GM23338 (cell line): ENCODE data around the gene PPFIA1. TPM values are rescaled to one million over a fixed set of nuclear protein-coding genes. Genes with fewer than 3 reads are reported as not detected.
A peak's percentile ranks its signal among the peaks of the same experiment; 100 is the strongest.

ENCODE experiments used
- ATAC-seq: fragments of 200-7000 bp; cut with Tn5 transposase; 3 replicates; pipeline ENCODE4 v1.9.1; 2020
- DNase-seq: peaks from one replicate; pipeline ENCODE4 v3.0.0-alpha.2; 2015; ENCODE audit warnings: low spot score
- H2AFZ ChIP-seq: fragments of 200-600 bp; sonication (generic); 2 replicates; pipeline ENCODE4 v1.8.0; 2016; ENCODE audit warnings: antibody characterized with exemption, mild to moderate bottlenecking, moderate library complexity
- H3F3A ChIP-seq: fragments of 200-600 bp; sonication (generic); replicated peaks from 2 replicates; pipeline ENCODE4 v1.8.0; 2017; ENCODE audit warnings: antibody characterized with exemption, mixed run types, low read depth
- H3K27ac ChIP-seq: fragments of 200-600 bp; sonication (generic); 2 replicates; pipeline ENCODE4 v1.6.1; 2016; ENCODE audit warnings: low read depth
- H3K27me3 ChIP-seq: fragments of 200-600 bp; sonication (generic); 2 replicates; pipeline ENCODE4 v1.8.0; 2016; ENCODE audit warnings: mild to moderate bottlenecking, mixed run types, moderate library complexity; ENCODE audit not compliant: insufficient read depth
- H3K36me3 ChIP-seq: fragments of 200-600 bp; sonication (generic); 2 replicates; pipeline ENCODE4 v1.8.0; 2016; ENCODE audit warnings: mild to moderate bottlenecking; ENCODE audit not compliant: insufficient read depth
- H3K4me1 ChIP-seq: fragments of 200-600 bp; sonication (generic); 2 replicates; pipeline ENCODE4 v1.8.0; 2016; ENCODE audit warnings: mild to moderate bottlenecking, moderate library complexity; ENCODE audit not compliant: insufficient read depth
- H3K4me2 ChIP-seq: fragments of 200-600 bp; sonication (generic); 2 replicates; pipeline ENCODE4 v1.7.1; 2017; ENCODE audit warnings: mixed run types
- H3K4me3 ChIP-seq: fragments of 200-600 bp; sonication (generic); 2 replicates; pipeline ENCODE4 v1.6.1; 2016; ENCODE audit warnings: mixed run types
- H3K79me2 ChIP-seq: fragments of 200-600 bp; sonication (generic); replicated peaks from 2 replicates; pipeline ENCODE4 v1.8.0; 2017; ENCODE audit warnings: mild to moderate bottlenecking; ENCODE audit not compliant: insufficient read depth
- H3K9me2 ChIP-seq: fragments of 200-600 bp; sonication (generic); 2 replicates; pipeline ENCODE4 v1.8.0; 2017; ENCODE audit not compliant: insufficient read depth
- H4K20me1 ChIP-seq: fragments of 200-600 bp; sonication (generic); replicated peaks from 2 replicates; pipeline ENCODE4 v1.8.0; 2017; ENCODE audit warnings: mild to moderate bottlenecking; ENCODE audit not compliant: insufficient read depth
- H3K27ac Mint-ChIP-seq: 2 replicates; pipeline ENCODE4 v1.8.0; 2020; ENCODE audit warnings: inconsistent platforms, mild to moderate bottlenecking, moderate library complexity, mixed read lengths
- H3K27me3 Mint-ChIP-seq: 3 replicates; pipeline ENCODE4 v1.8.0; 2022; ENCODE audit warnings: low read depth, mild to moderate bottlenecking, moderate library complexity, mixed read lengths, inconsistent platforms; ENCODE audit not compliant: insufficient read depth, poor library complexity
- H3K36me3 Mint-ChIP-seq: 3 replicates; pipeline ENCODE4 v1.8.0; 2021; ENCODE audit warnings: low read depth, mild to moderate bottlenecking, inconsistent platforms, moderate library complexity, mixed read lengths
- H3K4me1 Mint-ChIP-seq: 3 replicates; pipeline ENCODE4 v1.8.0; 2020; ENCODE audit warnings: mild to moderate bottlenecking, inconsistent platforms, mixed read lengths
- H3K4me3 Mint-ChIP-seq: 3 replicates; pipeline ENCODE4 v1.8.0; 2021; ENCODE audit warnings: moderate library complexity, mild to moderate bottlenecking, inconsistent platforms, mixed read lengths
- H3K9me3 Mint-ChIP-seq: 3 replicates; pipeline ENCODE4 v1.8.0; 2020; ENCODE audit warnings: moderate library complexity, mild to moderate bottlenecking, inconsistent platforms, mixed read lengths
- CREB1 ChIP-seq: fragments of 250-450 bp; sonication (Bioruptor Pico); IDR thresholded peaks from 2 replicates; pipeline ENCODE4 v1.5.0; 2020; ENCODE audit warnings: low read depth, mild to moderate bottlenecking, moderate library complexity
- CTCF ChIP-seq, 2 experiments: fragments of 200-600 bp in 1 of 2; sonication (generic) in 1 of 2; conservative IDR thresholded peaks; 2 replicates each; pipeline versions ENCODE4 v1.5.1 to v1.6.1; 2016 to 2017; ENCODE audit warnings: antibody characterized with exemption in 2 of 2, low read depth in 2 of 2, mild to moderate bottlenecking in 2 of 2, moderate library complexity in 1 of 2
- ETS1 ChIP-seq: IDR thresholded peaks from 2 replicates; pipeline ENCODE4 v1.6.1; 2016; ENCODE audit warnings: antibody characterized with exemption
- EZH2 ChIP-seq: fragments of 200-600 bp; sonication (generic); IDR thresholded peaks from one replicate; pipeline ENCODE4 v1.8.0; 2017; ENCODE audit warnings: antibody characterized with exemption, mild to moderate bottlenecking, low read depth; ENCODE audit not compliant: unreplicated experiment
- EZH2phosphoT487 ChIP-seq: fragments of 200-600 bp; sonication (generic); IDR thresholded peaks from one replicate; pipeline ENCODE4 v1.8.1; 2018; ENCODE audit warnings: antibody characterized with exemption; ENCODE audit not compliant: unreplicated experiment
- JUNB ChIP-seq: IDR thresholded peaks from one replicate; pipeline ENCODE4 v1.6.1; 2016; ENCODE audit warnings: antibody characterized with exemption; ENCODE audit not compliant: unreplicated experiment
- NANOG ChIP-seq: IDR thresholded peaks from 2 replicates; pipeline ENCODE4 v1.6.1; 2016; ENCODE audit warnings: antibody characterized with exemption, borderline replicate concordance
- POLR2AphosphoS5 ChIP-seq: IDR thresholded peaks from 2 replicates; pipeline ENCODE4 v1.6.1; 2016; ENCODE audit warnings: antibody characterized with exemption, low read depth
- REST ChIP-seq: IDR thresholded peaks from one replicate; pipeline ENCODE4 v1.6.1; 2018; ENCODE audit warnings: antibody characterized with exemption; ENCODE audit not compliant: unreplicated experiment
- STAT1 ChIP-seq: IDR thresholded peaks from one replicate; pipeline ENCODE4 v1.6.1; 2016; ENCODE audit warnings: antibody characterized with exemption; ENCODE audit not compliant: unreplicated experiment
- ZNF114 ChIP-seq: fragments of 250-450 bp; sonication (Bioruptor Pico); IDR thresholded peaks from 2 replicates; pipeline ENCODE4 v1.5.0; 2020; ENCODE audit warnings: mild to moderate bottlenecking, moderate library complexity
- ZNF331 ChIP-seq: fragments of 250-450 bp; sonication (Bioruptor Pico); IDR thresholded peaks from 2 replicates; pipeline ENCODE4 v1.5.0; 2020; ENCODE audit warnings: low read depth, mild to moderate bottlenecking, moderate library complexity
- ZNF462 ChIP-seq: fragments of 250-450 bp; sonication (Bioruptor Pico); IDR thresholded peaks from 2 replicates; pipeline ENCODE4 v1.5.0; 2020; ENCODE audit warnings: mild to moderate bottlenecking, moderate library complexity
- polyA plus RNA-seq: library from polyadenylated mRNA; unstranded; fragments of >200 nt; fragmentation: Nextera tagmentation; extraction: Ambion mirVana; gene quantifications from 2 replicates; pipeline ENCODE4 v1.2.1, GENCODE V29; 2016
- total RNA-seq: library from RNA; depleted of rRNA; stranded (reverse); fragments of >200 nt; shearing (Covaris generic); gene quantifications from 2 replicates; pipeline ENCODE4 v1.2.3, GENCODE V29; 2014

PPFIA1 gene
- total and polyA plus RNA-seq, 2 experiments from 2014 or later = 41.7 to 62.0 TPM

GRCh38 chr11:70402016-70402415 lies 131.5 kb downstream of the PPFIA1 start:
- H3K27ac ChIP-seq = no peak overlapping the region
- no peaks in the 10 kb centered on the region for H3K9me2 ChIP-seq
- peaks cover 94% of the 10 kb centered on the region for H3K79me2 ChIP-seq
- TF ChIP-seq ETS1 = no peak
- no peak for TF ChIP-seq EZH2phosphoT487
- TF ChIP-seq ZNF114 = no peak
- no peak for TF ChIP-seq POLR2AphosphoS5
- TF ChIP-seq ZNF331 (CRISPR knock-in tag) = no peak
- no peak for TF ChIP-seq REST
- TF ChIP-seq JUNB = no peak
- no peak for TF ChIP-seq STAT1
- TF ChIP-seq ZNF462 (CRISPR knock-in tag) = no peak
- TF ChIP-seq EZH2 = no peak
- no peak for TF ChIP-seq NANOG
- TF ChIP-seq CTCF (conservative IDR thresholded peaks at IDR 0.05; ENCODE audit: low read depth in 2 of 2) = no peak
- no peak for TF ChIP-seq CREB1 (CRISPR knock-in tag)
- H3K27me3 Mint-ChIP-seq = peaks cover 12% of the 10 kb centered on the region
- H4K20me1 ChIP-seq = peaks cover 44% of the 10 kb centered on the region
- no peak overlapping the region for H3K4me3 Mint-ChIP-seq
- H3K27me3 ChIP-seq = no peaks in the 10 kb centered on the region
- H3K27ac Mint-ChIP-seq = peak overlapping the region; percentile 15; the same call in 1 of the 2 replicates
- DNase-seq = no peak
- peaks cover 25% of the 10 kb centered on the region for H3K4me1 Mint-ChIP-seq
- H3K9me3 Mint-ChIP-seq = no peaks in the 10 kb centered on the region
- peaks cover 17% of the 10 kb centered on the region for H3K36me3 ChIP-seq
- peaks cover 27% of the 10 kb centered on the region for H3K36me3 Mint-ChIP-seq
- no peak overlapping the region for H2AFZ ChIP-seq
- no peak overlapping the region for H3K4me2 ChIP-seq
- H3K4me1 ChIP-seq = peaks cover 25% of the 10 kb centered on the region
- H3F3A ChIP-seq = peaks cover 4% of the 10 kb centered on the region
- ATAC-seq = no peak
- H3K4me3 ChIP-seq = no peak overlapping the region
